ENCODE data around the gene LILRA5.

DNA sequence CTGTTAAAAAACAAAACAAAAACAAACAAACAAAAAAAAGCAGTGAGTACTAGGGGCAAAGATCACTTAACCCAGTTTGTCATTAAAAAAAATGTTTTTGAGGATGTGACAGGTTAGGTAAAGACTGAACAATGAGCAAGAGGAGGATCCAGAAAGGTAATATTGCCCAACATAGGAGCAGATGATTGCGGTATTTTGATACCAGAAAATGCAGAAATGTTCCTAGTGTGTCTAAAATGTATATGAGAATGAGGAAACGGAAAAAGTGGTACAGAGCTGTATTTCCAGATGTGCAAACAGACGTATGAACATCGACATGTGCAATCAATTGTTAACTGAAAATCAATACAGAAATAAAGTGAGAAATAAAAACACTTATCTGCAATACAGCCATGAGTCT is 30.9 kb upstream of the LILRA5 start:
- TF ChIP-seq SP4 (CRISPR knock-in tag; IDR thresholded peaks at IDR 0.05) (no peak), HNF1B (CRISPR knock-in tag; IDR thresholded peaks at IDR 0.05) (no peak), KDM5A (IDR thresholded peaks at IDR 0.05; ENCODE audit: borderline replicate concordance, low read length) (no peak), RFX3 (CRISPR knock-in tag; IDR thresholded peaks at IDR 0.05) (no peak), POLR2A (IDR thresholded peaks at IDR 0.05; ENCODE audit: insufficient read depth in 1 of 2, low read depth in 2 of 2, low read length in 2 of 2) (no peak), ZNF558 (CRISPR knock-in tag; IDR thresholded peaks at IDR 0.05; ENCODE audit: borderline replicate concordance) (no peak), NR2C2 (CRISPR knock-in tag; IDR thresholded peaks at IDR 0.05; ENCODE audit: borderline replicate concordance) (no peak), NRL (CRISPR knock-in tag; IDR thresholded peaks at IDR 0.05; ENCODE audit: borderline replicate concordance) (no peak)
- TF ChIP-seq, protein P1, sequence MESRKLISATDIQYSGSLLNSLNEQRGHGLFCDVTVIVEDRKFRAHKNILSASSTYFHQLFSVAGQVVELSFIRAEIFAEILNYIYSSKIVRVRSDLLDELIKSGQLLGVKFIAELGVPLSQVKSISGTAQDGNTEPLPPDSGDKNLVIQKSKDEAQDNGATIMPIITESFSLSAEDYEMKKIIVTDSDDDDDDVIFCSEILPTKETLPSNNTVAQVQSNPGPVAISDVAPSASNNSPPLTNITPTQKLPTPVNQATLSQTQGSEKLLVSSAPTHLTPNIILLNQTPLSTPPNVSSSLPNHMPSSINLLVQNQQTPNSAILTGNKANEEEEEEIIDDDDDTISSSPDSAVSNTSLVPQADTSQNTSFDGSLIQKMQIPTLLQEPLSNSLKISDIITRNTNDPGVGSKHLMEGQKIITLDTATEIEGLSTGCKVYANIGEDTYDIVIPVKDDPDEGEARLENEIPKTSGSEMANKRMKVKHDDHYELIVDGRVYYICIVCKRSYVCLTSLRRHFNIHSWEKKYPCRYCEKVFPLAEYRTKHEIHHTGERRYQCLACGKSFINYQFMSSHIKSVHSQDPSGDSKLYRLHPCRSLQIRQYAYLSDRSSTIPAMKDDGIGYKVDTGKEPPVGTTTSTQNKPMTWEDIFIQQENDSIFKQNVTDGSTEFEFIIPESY (CRISPR knock-in tag; IDR thresholded peaks at IDR 0.05) = no peak
- TF ChIP-seq, protein P2, sequence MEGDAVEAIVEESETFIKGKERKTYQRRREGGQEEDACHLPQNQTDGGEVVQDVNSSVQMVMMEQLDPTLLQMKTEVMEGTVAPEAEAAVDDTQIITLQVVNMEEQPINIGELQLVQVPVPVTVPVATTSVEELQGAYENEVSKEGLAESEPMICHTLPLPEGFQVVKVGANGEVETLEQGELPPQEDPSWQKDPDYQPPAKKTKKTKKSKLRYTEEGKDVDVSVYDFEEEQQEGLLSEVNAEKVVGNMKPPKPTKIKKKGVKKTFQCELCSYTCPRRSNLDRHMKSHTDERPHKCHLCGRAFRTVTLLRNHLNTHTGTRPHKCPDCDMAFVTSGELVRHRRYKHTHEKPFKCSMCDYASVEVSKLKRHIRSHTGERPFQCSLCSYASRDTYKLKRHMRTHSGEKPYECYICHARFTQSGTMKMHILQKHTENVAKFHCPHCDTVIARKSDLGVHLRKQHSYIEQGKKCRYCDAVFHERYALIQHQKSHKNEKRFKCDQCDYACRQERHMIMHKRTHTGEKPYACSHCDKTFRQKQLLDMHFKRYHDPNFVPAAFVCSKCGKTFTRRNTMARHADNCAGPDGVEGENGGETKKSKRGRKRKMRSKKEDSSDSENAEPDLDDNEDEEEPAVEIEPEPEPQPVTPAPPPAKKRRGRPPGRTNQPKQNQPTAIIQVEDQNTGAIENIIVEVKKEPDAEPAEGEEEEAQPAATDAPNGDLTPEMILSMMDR (CRISPR knock-in tag; IDR thresholded peaks at IDR 0.05) = no peak
- TF ChIP-seq, protein P3, sequence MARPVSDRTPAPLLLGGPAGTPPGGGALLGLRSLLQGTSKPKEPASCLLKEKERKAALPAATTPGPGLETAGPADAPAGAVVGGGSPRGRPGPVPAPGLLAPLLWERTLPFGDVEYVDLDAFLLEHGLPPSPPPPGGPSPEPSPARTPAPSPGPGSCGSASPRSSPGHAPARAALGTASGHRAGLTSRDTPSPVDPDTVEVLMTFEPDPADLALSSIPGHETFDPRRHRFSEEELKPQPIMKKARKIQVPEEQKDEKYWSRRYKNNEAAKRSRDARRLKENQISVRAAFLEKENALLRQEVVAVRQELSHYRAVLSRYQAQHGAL (CRISPR knock-in tag; IDR thresholded peaks at IDR 0.05; ENCODE audit: not compliant biosample characterization) = no peak
